ENCODE measurements around the gene CELF4. TPM values are rescaled to one million over a fixed set of nuclear protein-coding genes. Genes with fewer than 3 reads are reported as not detected.

CELF4 gene
- total RNA-seq, 4 donors from 2014 or later = 0.32 to 0.81 (median 0.77) TPM

GRCh38 chr18:37199741-37200140 lies 365.9 kb downstream of the CELF4 start:
- no peak overlapping the region for H3K27ac ChIP-seq
- peaks cover 0 to under 1% of the 10 kb centered on the region in 2 donors for H3K36me3 ChIP-seq
- no peaks in the 10 kb centered on the region for H3K4me1 ChIP-seq
- ATAC-seq = no peak
- H3K4me3 ChIP-seq = no peak overlapping the region
- no peak for TF ChIP-seq POLR2AphosphoS5 (IDR thresholded peaks at IDR 0.05)
- TF ChIP-seq, protein P1, sequence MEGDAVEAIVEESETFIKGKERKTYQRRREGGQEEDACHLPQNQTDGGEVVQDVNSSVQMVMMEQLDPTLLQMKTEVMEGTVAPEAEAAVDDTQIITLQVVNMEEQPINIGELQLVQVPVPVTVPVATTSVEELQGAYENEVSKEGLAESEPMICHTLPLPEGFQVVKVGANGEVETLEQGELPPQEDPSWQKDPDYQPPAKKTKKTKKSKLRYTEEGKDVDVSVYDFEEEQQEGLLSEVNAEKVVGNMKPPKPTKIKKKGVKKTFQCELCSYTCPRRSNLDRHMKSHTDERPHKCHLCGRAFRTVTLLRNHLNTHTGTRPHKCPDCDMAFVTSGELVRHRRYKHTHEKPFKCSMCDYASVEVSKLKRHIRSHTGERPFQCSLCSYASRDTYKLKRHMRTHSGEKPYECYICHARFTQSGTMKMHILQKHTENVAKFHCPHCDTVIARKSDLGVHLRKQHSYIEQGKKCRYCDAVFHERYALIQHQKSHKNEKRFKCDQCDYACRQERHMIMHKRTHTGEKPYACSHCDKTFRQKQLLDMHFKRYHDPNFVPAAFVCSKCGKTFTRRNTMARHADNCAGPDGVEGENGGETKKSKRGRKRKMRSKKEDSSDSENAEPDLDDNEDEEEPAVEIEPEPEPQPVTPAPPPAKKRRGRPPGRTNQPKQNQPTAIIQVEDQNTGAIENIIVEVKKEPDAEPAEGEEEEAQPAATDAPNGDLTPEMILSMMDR (IDR thresholded peaks at IDR 0.05) = no peak
- no peak for TF ChIP-seq POLR2A (IDR thresholded peaks at IDR 0.05)
- TF ChIP-seq EP300 (IDR thresholded peaks at IDR 0.05) = no peak
- WGBS, 2 donors (ENCODE audit: low coverage in 1 of 2) = 100% methylated on average over 1 to 2 of the region's 2 CpGs
- H3K9me3 ChIP-seq = peaks cover 0 to 12% (median 0%) of the 10 kb centered on the region in 3 donors
- H3K27me3 ChIP-seq = no peaks in the 10 kb centered on the region
